ENCODE data around the gene GREM2.

The GREM2 gene

GRCh38 chr1:240522122-240522822 lies 89.7 kb downstream of the GREM2 start:
- no peak for TF ChIP-seq CTCF (IDR thresholded peaks at IDR 0.05; ENCODE audit: low read depth, low read length)
- Histone ChIP-seq H3K4me1 (no peaks in the 10 kb centered on the region), H3K4me3 (ENCODE audit: low read depth, low read length) (no peak overlapping the region), H3K36me3 (no peaks in the 10 kb centered on the region), H3K9me3 (no peaks in the 10 kb centered on the region), H3K27me3 (no peaks in the 10 kb centered on the region)
- no peak for DNase-seq

- TF ChIP-seq CTCF (IDR thresholded peaks at IDR 0.05; ENCODE audit: low read depth, low read length): no peak
- DNase-seq: no peak
- H3K27me3 ChIP-seq: no peaks in the 10 kb centered on the region
- no peaks in the 10 kb centered on the region for H3K4me1 ChIP-seq
- H3K9me3 ChIP-seq: no peaks in the 10 kb centered on the region
- H3K4me3 ChIP-seq (ENCODE audit: low read depth, low read length): no peak overlapping the region
- no peaks in the 10 kb centered on the region for H3K36me3 ChIP-seq
Observed at GRCh38 chr1:240517891-240518290, 94.1 kb downstream of the GREM2 start.

- no peak overlapping the region for H3K4me3 ChIP-seq (ENCODE audit: low read depth, low read length)
- H3K9me3 ChIP-seq: no peaks in the 10 kb centered on the region
- no peaks in the 10 kb centered on the region for H3K27me3 ChIP-seq
- no peak for TF ChIP-seq CTCF (IDR thresholded peaks at IDR 0.05; ENCODE audit: low read depth, low read length)
- no peaks in the 10 kb centered on the region for H3K4me1 ChIP-seq
- no peak for DNase-seq
- H3K36me3 ChIP-seq: no peaks in the 10 kb centered on the region
Observed at GRCh38 chr1:240516069-240516468, 95.9 kb downstream of the GREM2 start.

- DNase-seq: no peak
- no peak for TF ChIP-seq CTCF (IDR thresholded peaks at IDR 0.05; ENCODE audit: low read depth, low read length)
- Histone ChIP-seq H3K27me3 (no peaks in the 10 kb centered on the region), H3K4me1 (no peaks in the 10 kb centered on the region), H3K4me3 (ENCODE audit: low read depth, low read length) (no peak overlapping the region), H3K36me3 (no peaks in the 10 kb centered on the region), H3K9me3 (no peaks in the 10 kb centered on the region)
Observed at GRCh38 chr1:240515505-240515904, 96.5 kb downstream of the GREM2 start.

GRCh38 chr1:240511789-240512188 lies 100.2 kb downstream of the GREM2 start:
- H3K4me3 ChIP-seq (ENCODE audit: low read depth, low read length): no peak overlapping the region
- TF ChIP-seq CTCF (IDR thresholded peaks at IDR 0.05; ENCODE audit: low read depth, low read length): no peak
- H3K4me1 ChIP-seq: no peaks in the 10 kb centered on the region
- no peaks in the 10 kb centered on the region for H3K27me3 ChIP-seq
- no peak for DNase-seq
- H3K9me3 ChIP-seq: no peaks in the 10 kb centered on the region
- H3K36me3 ChIP-seq: no peaks in the 10 kb centered on the region

- peak; percentile 39 for DNase-seq
- Histone ChIP-seq H3K36me3 (no peaks in the 10 kb centered on the region), H3K9me3 (no peaks in the 10 kb centered on the region), H3K27me3 (no peaks in the 10 kb centered on the region), H3K4me1 (no peaks in the 10 kb centered on the region), H3K4me3 (ENCODE audit: low read depth, low read length) (no peak overlapping the region)
- TF ChIP-seq CTCF (IDR thresholded peaks at IDR 0.05; ENCODE audit: low read depth, low read length): no peak
Observed at GRCh38 chr1:240508950-240509349, 103.0 kb downstream of the GREM2 start.
